Keratinocyte (primary cell): ENCODE data around the gene IFI27. TPM values are rescaled to one million over a fixed set of nuclear protein-coding genes. Genes with fewer than 3 reads are reported as not detected.

Experiments
- DNase-seq: peaks from one replicate; pipeline ENCODE4 v3.0.0-alpha.2; 2011; ENCODE audit warnings: low read depth, missing footprints, low spot score
- FAIRE-seq: peaks from 2 replicates; lab custom pipeline; 2011; peaks lifted over from hg19 to GRCh38; lab: Jason Lieb, UNC
- H2AFZ ChIP-seq: 2 replicates; pipeline ENCODE4 v1.6.0; 2012; ENCODE audit warnings: low read length, control low read depth, inconsistent platforms; ENCODE audit not compliant: control insufficient read depth
- H3K27ac ChIP-seq: 2 replicates; pipeline ENCODE4 v1.5.1; 2011; ENCODE audit warnings: low read length; ENCODE audit not compliant: control insufficient read depth, insufficient read depth
- H3K27me3 ChIP-seq: 3 replicates; pipeline ENCODE4 v1.6.0; 2011; ENCODE audit warnings: low read length; ENCODE audit not compliant: control insufficient read depth, insufficient read depth; ENCODE audit errors: extremely low read depth
- H3K36me3 ChIP-seq, 2 experiments: 2 replicates in 1 of 2; 3 replicates in 1 of 2; pipeline ENCODE4 v1.5.1; 2011; ENCODE audit warnings: low read length in 2 of 2, mild to moderate bottlenecking in 1 of 2; ENCODE audit not compliant: control insufficient read depth in 2 of 2, insufficient read depth in 2 of 2; ENCODE audit errors: extremely low read depth in 1 of 2
- H3K4me1 ChIP-seq: 3 replicates; pipeline ENCODE4 v1.5.1; 2011; ENCODE audit warnings: low read length; ENCODE audit not compliant: control insufficient read depth, insufficient read depth; ENCODE audit errors: extremely low read depth
- H3K4me2 ChIP-seq: 3 replicates; pipeline ENCODE4 v1.6.0; 2011; ENCODE audit warnings: low read depth, low read length; ENCODE audit not compliant: control insufficient read depth, insufficient read depth; ENCODE audit errors: extremely low read depth
- H3K4me3 ChIP-seq, 3 experiments: fragments of 200-600 bp in 1 of 3; sonication (generic) in 1 of 3; 2 replicates in 2 of 3; 3 replicates in 1 of 3; pipeline ENCODE4 v1.5.1; 2011 to 2016; ENCODE audit warnings: low read length in 3 of 3, mild to moderate bottlenecking in 3 of 3, control low read depth in 2 of 3, inconsistent platforms in 1 of 3, low read depth in 1 of 3, mixed read lengths in 1 of 3, mixed run types in 1 of 3, moderate library complexity in 1 of 3; ENCODE audit not compliant: control insufficient read depth in 2 of 3, insufficient read depth in 2 of 3; ENCODE audit errors: extremely low read depth in 1 of 3
- H3K79me2 ChIP-seq: 2 replicates; pipeline ENCODE4 v1.6.0; 2012; ENCODE audit warnings: low read length; ENCODE audit not compliant: control insufficient read depth, insufficient read depth
- H3K9ac ChIP-seq: 3 replicates; pipeline ENCODE4 v1.6.0; 2011; ENCODE audit warnings: low read length; ENCODE audit not compliant: control insufficient read depth, insufficient read depth; ENCODE audit errors: extremely low read depth
- H3K9me1 ChIP-seq: 3 replicates; pipeline ENCODE4 v1.6.0; 2011; ENCODE audit warnings: low read length; ENCODE audit not compliant: control insufficient read depth, insufficient read depth; ENCODE audit errors: extremely low read depth
- H3K9me3 ChIP-seq: 2 replicates; pipeline ENCODE4 v1.5.1; 2012; ENCODE audit warnings: low read depth, low read length; ENCODE audit not compliant: control insufficient read depth
- H4K20me1 ChIP-seq: 3 replicates; pipeline ENCODE4 v1.6.0; 2011; ENCODE audit warnings: low read length; ENCODE audit not compliant: control insufficient read depth, insufficient read depth; ENCODE audit errors: extremely low read depth
- CTCF ChIP-seq, 3 experiments: IDR thresholded peaks in 1 of 3; conservative IDR thresholded peaks in 1 of 3; optimal IDR thresholded peaks in 1 of 3; 2 replicates in 2 of 3; 3 replicates in 1 of 3; pipeline versions ENCODE3 to v1.5.1; 2011; ENCODE audit warnings: low read length in 3 of 3, mild to moderate bottlenecking in 3 of 3, moderate library complexity in 2 of 3, control low read depth in 1 of 3, inconsistent platforms in 1 of 3; ENCODE audit not compliant: insufficient read depth in 2 of 3; ENCODE audit errors: extremely low read depth in 1 of 3
- EZH2 ChIP-seq: IDR thresholded peaks from one replicate; pipeline ENCODE4 v1.6.1; 2012; ENCODE audit warnings: inconsistent platforms, mild to moderate bottlenecking, low read length, moderate library complexity
- dilution Hi-C: fragments of 300-500 bp; cut with MboI; formaldehyde crosslinking; loops from one replicate; pipeline ENCODE4 v1.7.0; 2020; ENCODE audit warnings: low sequenced_read_pairs; ENCODE audit not compliant: extremely low pct_ligation_motif_present
- polyA plus RNA-seq, 5 experiments: library from polyadenylated mRNA; depleted of rRNA in 3 of 5; stranded (reverse) in 3 of 5; stranded (forward) in 1 of 5; unstranded in 1 of 5; fragments of >200 nt; gene quantifications; 1 replicate in 1 of 5; 2 replicates in 3 of 5; 3 replicates in 1 of 5; pipeline versions ENCODE4 v1.2.1 to v1.2.3, GENCODE V29; 2011 to 2012; ENCODE audit warnings: missing spikeins in 2 of 5, low read depth in 1 of 5, low replicate concordance in 1 of 5

IFI27 gene
- polyA plus RNA-seq, 1 donor (not counting 4 experiments of a cell fraction or from before 2014, with no cell fraction given): 1,132 TPM

GRCh38 chr14:94135476-94135875 lies 24.9 kb downstream of the IFI27 start:
- TF ChIP-seq CTCF (optimal IDR thresholded peaks at IDR 0.05 in 1 of 3, IDR thresholded peaks at IDR 0.05 in 1 of 3, conservative IDR thresholded peaks at IDR 0.05 in 1 of 3; ENCODE audit: extremely low read depth in 1 of 3, insufficient read depth in 2 of 3, low read length in 3 of 3) (no peak), EZH2 (no peak)
- Histone ChIP-seq H3K9me1 (no peaks in the 10 kb centered on the region), H3K27ac (no peak overlapping the region), H2AFZ (no peak overlapping the region), H3K79me2 (no peaks in the 10 kb centered on the region), H3K4me1 (peaks cover under 1% of the 10 kb centered on the region), H3K36me3 (no peaks in the 10 kb centered on the region), H3K4me2 (no peak overlapping the region), H3K9ac (no peak overlapping the region), H3K4me3 (no peak overlapping the region), H3K9me3 (no peaks in the 10 kb centered on the region), H4K20me1 (no peaks in the 10 kb centered on the region), H3K27me3 (no peaks in the 10 kb centered on the region)
- dilution Hi-C loops: no loop called here
- no peak for DNase-seq
- FAIRE-seq: no peak

GRCh38 chr14:94136575-94137331 lies 26.2 kb downstream of the IFI27 start:
- no peaks in the 10 kb centered on the region for H3K36me3 ChIP-seq
- no peaks in the 10 kb centered on the region for H4K20me1 ChIP-seq
- no peak overlapping the region for H3K4me3 ChIP-seq
- DNase-seq: peak; percentile 55
- H3K9me1 ChIP-seq: no peaks in the 10 kb centered on the region
- H2AFZ ChIP-seq: peak overlapping the region; percentile 81
- FAIRE-seq: peak; percentile 96
- no peaks in the 10 kb centered on the region for H3K79me2 ChIP-seq
- no peak overlapping the region for H3K27ac ChIP-seq
- H3K9me3 ChIP-seq: no peaks in the 10 kb centered on the region
- peak overlapping the region; percentile 19 for H3K9ac ChIP-seq
- H3K27me3 ChIP-seq: no peaks in the 10 kb centered on the region
- H3K4me1 ChIP-seq: no peaks in the 10 kb centered on the region
- peak; percentile 95 to 98 (median 96) for TF ChIP-seq CTCF (optimal IDR thresholded peaks at IDR 0.05 in 1 of 3, IDR thresholded peaks at IDR 0.05 in 1 of 3, conservative IDR thresholded peaks at IDR 0.05 in 1 of 3; ENCODE audit: extremely low read depth in 1 of 3, insufficient read depth in 2 of 3, low read length in 3 of 3)
- no peak for TF ChIP-seq EZH2
- H3K4me2 ChIP-seq: peak overlapping the region; percentile 47
- dilution Hi-C loops: no loop called here
